ENCODE measurements around the gene PRKG2.
"Not testable (repeated sequence)": the region's sequence is repeated elsewhere in the genome, so short reads cannot be mapped to it uniquely, and the experiment has no call there.

PRKG2 gene

GRCh38 chr4:81214881-81215868 is at the start of gene PRKG2:
PRKG2 (minus strand) TSS chr4:81215222; CDS start chr4:81205047, 10,175 bp downstream.
- no peak for DNase-seq (ENCODE audit: low read depth in 2 of 2)

DNA sequence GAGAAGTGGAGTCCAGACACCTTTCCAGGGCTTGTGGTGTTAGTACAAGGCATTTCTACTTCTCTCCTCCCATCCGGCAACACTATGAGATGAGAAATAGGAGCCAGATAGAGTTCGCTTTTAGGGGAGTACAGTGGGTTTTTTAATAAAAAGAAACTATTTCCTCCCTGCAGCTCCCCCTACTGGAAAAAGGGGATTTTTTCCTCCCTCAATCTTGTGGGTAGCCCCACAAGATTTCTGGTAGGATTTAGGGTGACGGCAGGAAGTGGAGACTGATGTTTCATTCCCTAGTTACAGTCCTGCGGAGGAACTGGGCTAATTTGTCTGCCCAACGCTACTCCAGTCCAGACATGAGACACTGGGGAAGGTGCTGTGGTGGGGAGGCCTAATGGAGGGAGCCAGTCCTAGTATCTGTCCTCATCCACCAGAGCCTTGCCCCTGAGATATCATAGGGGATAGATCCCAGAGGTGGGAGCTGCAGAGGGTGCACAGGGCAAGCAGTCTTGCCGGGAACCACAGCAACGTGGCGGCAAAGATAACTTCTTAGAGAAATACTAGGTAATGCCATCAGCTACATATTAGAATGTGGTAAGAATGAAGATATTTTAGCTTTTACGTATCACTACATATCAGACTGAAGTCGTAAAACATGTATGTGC is 45.5 kb upstream of the PRKG2 start:
- no peak for DNase-seq (ENCODE audit: low read depth in 2 of 2)

DNA sequence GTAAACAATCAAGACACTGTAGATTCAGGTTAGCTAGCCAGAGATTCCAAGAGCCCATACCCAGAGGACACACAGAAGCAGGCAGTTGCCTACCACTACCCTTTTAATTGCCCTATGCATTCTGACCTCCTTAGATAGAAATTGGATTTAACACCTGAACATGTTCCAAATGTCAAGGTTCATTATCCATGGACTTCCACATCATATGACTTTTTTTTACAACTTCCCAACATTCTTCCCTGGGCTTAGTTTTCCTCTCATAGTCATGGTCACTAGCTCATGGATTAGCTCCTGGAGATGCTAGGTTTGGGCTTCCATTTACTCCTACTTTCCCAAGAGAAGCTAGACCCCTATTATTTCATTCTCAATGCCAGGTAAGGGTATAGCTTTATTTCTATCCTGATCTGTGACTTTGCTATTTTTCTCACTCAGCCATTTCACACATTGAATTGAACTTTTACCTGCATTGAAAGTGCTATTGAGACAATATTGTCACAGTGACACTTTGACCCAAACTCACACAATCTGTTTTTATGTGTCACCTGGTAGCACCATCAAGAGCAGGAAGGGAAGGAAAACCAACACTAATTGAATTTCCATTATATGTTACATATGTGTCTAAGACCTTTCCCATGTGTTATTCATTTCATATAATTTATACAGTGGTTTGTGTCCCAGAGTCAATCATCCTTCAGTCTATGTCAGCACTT is 44.0 kb upstream of the PRKG2 start:
- no peak for DNase-seq (ENCODE audit: low read depth in 2 of 2)

GRCh38 chr4:81257816-81258215 is 42.8 kb upstream of the PRKG2 start:
- no peak for DNase-seq (ENCODE audit: low read depth in 2 of 2)

GRCh38 chr4:81257021-81257420 is 42.0 kb upstream of the PRKG2 start:
- no peak for DNase-seq (ENCODE audit: low read depth in 2 of 2)

- no peak for DNase-seq (ENCODE audit: low read depth in 2 of 2)
Measured at GRCh38 chr4:81256059-81256970, 41.3 kb upstream of the PRKG2 start.

DNA sequence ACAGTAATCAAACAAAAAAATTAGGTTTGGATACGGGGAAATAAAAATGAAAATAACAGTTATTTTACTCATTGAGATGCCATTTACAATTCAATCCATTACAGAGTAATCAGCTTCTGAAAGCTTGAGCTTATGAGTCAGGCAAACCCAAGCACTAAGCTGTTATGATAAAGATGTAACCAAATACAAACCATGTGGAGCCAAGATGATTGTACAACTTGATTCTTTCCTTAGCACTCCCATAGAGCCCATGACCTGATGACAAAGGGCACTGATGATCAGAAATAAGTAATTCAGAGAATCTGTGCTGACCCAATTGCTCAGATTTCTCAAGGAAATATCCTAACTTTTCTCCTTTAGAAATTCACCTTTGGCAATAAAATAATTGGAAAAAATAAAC is 40.5 kb upstream of the PRKG2 start:
- no peak for DNase-seq (ENCODE audit: low read depth in 2 of 2)

DNA sequence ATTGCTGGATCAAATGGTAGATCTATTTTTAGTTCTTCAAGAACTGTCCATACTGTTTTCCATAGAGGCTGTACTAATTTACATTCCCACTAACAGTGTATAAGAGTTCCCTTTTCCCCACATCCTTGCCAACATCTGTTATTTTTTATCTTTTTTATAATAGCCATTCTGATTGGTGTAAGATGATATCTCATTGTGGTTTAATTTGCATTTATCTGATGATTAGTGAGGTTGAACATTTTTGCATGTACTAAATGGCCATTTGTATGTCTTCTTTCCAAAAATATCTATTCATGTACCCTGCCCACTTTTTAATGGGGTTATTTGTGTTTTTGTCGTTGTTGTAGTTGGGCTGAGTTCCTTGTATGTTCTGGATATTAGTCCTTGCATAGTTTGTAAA is 35.4 kb upstream of the PRKG2 start:
- no peak for DNase-seq (ENCODE audit: low read depth in 2 of 2)

- DNase-seq (ENCODE audit: low read depth in 2 of 2): no peak
Measured at GRCh38 chr4:81245218-81246009, 30.4 kb upstream of the PRKG2 start.

DNA sequence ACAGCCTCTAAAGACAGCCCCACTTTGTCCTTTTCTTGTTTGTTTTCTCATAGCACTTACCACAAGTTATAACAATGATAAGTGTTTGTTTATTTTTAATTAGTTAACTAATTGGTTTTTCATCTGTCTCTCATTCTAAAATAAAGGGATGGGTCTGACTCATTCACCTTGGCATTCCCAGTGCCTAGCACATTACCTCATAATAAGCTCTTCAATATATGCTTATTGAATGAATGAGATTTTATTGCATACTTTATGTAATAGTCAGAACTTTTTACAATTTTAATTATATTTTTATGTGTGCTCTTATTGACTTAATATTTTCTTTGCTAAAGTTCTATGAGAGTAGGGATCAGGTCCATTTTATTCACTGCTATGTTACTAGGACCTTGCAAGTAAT is 22.8 kb upstream of the PRKG2 start:
- no peak for DNase-seq (ENCODE audit: low read depth in 2 of 2)

GRCh38 chr4:81235982-81236749 is 21.1 kb upstream of the PRKG2 start:
- no peak for DNase-seq (ENCODE audit: low read depth in 2 of 2)

DNA sequence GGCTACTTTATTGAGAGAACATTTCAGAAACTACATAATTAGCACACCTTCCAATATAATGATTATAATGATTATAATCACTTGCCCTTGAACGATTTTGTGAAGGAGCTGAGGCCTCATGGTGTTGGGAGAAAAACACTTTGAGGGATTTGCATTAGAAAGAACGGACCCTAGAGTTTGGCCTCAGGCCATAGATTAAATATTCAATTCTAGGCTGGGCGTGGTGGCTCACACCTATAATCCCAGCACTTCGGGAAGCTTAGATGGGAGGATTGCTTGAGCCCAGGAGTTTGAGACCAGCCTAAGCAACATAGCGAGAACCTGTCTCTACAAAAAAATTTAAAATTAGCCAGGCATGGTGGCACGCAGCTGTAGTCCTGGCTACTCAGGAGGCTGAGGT is 12.9 kb upstream of the PRKG2 start:
- DNase-seq (ENCODE audit: low read depth in 2 of 2): no peak

DNA sequence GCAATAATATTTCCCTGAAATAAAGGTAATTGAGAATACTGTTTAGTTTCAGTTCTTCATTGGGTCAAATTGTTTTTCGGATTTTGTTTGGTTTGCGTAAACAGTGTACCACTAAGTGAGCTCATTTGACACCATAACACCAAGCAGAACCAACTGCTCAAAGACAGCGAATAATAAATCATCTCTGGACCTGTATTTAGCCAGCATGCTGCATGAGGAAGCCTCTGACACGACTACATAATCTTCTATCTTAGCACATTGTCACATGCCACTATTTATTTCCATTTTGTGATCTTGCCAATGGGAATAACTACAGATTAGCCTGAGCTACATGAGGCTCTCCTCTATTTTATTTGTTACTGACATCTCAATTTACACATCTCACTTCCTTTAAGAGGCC is 12.1 kb upstream of the PRKG2 start:
- no peak for DNase-seq (ENCODE audit: low read depth in 2 of 2)

GRCh38 chr4:81225252-81225651 is 10.2 kb upstream of the PRKG2 start:
- DNase-seq (ENCODE audit: low read depth in 2 of 2): no peak

DNA sequence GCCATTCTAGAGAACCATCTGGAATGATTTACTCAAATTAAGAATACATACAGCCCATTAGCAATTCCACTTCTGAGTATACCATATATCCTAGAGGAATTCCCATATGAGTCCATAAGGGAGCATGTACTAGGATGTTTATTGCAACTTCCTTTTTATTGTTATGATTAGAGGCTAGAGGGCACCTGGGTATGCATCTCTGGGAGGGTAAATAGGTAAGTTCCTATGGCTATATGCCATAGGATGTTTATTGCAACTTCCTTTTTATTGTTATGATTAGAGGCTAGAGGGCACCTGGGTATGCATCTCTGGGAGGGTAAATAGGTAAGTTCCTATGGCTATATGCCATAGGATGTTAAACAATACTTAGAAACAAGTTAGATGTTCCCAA is 7.1 kb upstream of the PRKG2 start:
- DNase-seq (ENCODE audit: low read depth in 2 of 2): not testable (repeated sequence)

DNA sequence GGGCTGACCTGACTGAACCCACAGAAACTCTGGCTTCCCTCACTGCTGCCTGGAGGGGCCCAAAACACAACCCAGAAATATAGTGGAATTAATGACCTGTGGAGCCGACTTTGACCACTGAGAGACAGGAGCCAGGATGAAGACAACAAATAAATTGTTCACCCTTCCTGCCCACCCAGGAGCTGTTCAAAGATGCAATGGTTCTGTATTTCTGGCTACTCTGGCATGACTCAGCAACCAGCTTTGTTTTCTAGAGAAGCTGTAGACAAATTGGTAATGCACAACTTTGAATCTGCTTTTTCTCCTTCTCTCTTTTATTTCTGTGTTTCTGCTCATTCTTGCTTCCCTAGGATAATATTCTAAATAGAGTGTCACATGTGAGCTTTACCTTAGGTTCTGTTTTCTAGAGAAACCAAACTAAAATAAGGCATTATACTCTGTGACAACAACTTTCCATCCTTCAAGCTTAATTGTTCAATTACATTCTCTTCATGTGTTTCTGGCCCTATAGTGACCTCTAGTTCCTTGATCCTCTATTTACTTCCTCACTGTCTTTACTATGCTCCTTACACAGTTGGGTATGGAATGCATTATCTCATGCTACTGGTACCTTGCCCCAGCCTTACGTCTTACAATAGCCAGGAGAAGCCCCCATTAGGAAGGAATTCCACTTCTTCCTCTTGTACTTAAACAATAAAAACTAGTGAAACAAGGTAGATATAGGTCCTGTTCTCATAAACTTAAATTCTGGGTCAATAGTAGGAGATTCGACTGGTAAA is 6.5 kb upstream of the PRKG2 start:
- DNase-seq (ENCODE audit: low read depth in 2 of 2): no peak

- DNase-seq (ENCODE audit: low read depth in 2 of 2): no peak
Measured at GRCh38 chr4:81220271-81220670, 5.2 kb upstream of the PRKG2 start.

- no peak for DNase-seq (ENCODE audit: low read depth in 2 of 2)
Measured at GRCh38 chr4:81218206-81218605, 3.2 kb upstream of the PRKG2 start.

DNA sequence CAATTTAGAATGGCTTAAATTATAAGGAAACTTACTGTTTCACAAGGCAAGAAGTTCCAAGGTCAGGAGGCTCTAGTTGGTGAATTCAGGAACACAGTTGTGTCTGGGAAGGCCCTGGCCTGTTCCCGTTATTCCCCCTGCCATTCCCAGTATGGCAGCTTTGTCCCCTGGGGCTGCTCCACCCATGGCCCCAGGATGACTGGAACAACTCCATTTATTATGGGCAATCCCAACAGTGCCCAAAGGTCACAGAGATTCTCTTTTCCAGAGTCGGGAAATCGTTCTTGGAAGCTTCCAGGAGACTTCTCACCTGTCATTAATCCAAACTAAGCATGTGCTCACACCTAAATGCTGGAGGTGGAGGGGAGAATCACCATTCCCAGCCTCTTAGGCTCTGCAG is 2.8 kb upstream of the PRKG2 start:
- DNase-seq (ENCODE audit: low read depth in 2 of 2): no peak
